Limb (tissue), 2 donors: ENCODE results near the gene ZDHHC14.

ENCODE experiments used
- DNase-seq, 2 donors: peaks; one replicate each; pipeline ENCODE4 v3.0.0-alpha.2; 2016; ENCODE audit errors: extremely low spot score in 2 of 2

ZDHHC14 gene

GRCh38 chr6:157663261-157663660 is 282.3 kb downstream of the ZDHHC14 start:
- no peak for DNase-seq

- no peak for DNase-seq
Measured at GRCh38 chr6:157665180-157665579, 284.2 kb downstream of the ZDHHC14 start.

GRCh38 chr6:157666729-157667128 is 285.7 kb downstream of the ZDHHC14 start:
- no peak for DNase-seq

- DNase-seq = peak; percentile 78
Measured at GRCh38 chr6:157667211-157668008, 286.4 kb downstream of the ZDHHC14 start.

- no peak for DNase-seq
Measured at GRCh38 chr6:157668009-157668401, 287.0 kb downstream of the ZDHHC14 start.

- no peak for DNase-seq
Measured at GRCh38 chr6:157668713-157669112, 287.7 kb downstream of the ZDHHC14 start.

GRCh38 chr6:157669323-157669722 is 288.3 kb downstream of the ZDHHC14 start:
- no peak for DNase-seq

GRCh38 chr6:157669747-157670216 is 288.8 kb downstream of the ZDHHC14 start:
- DNase-seq = peak; percentile 78 to 85

GRCh38 chr6:157670466-157671186 is 289.6 kb downstream of the ZDHHC14 start:
- DNase-seq = no peak

- no peak for DNase-seq
Measured at GRCh38 chr6:157672726-157673412, 291.9 kb downstream of the ZDHHC14 start.

GRCh38 chr6:157673596-157673995 is 292.6 kb downstream of the ZDHHC14 start:
- no peak for DNase-seq

- no peak for DNase-seq
Measured at GRCh38 chr6:157674061-157674460, 293.1 kb downstream of the ZDHHC14 start.

GRCh38 chr6:157675831-157676230 is 294.8 kb downstream of the ZDHHC14 start:
- no peak for DNase-seq

GRCh38 chr6:157676241-157676640 is 295.3 kb downstream of the ZDHHC14 start:
- no peak for DNase-seq

GRCh38 chr6:157677235-157677634 is 296.2 kb downstream of the ZDHHC14 start:
- no peak for DNase-seq

GRCh38 chr6:157679605-157680580 is 298.9 kb downstream of the ZDHHC14 start:
- no peak for DNase-seq

GRCh38 chr6:157681041-157681650 is 300.2 kb downstream of the ZDHHC14 start:
- no peak for DNase-seq

- DNase-seq = no peak
Measured at GRCh38 chr6:157682856-157683481, 302.0 kb downstream of the ZDHHC14 start.

- no peak for DNase-seq
Measured at GRCh38 chr6:157683707-157684106, 302.7 kb downstream of the ZDHHC14 start.
